ENCODE results near the gene SLC11A1. TPM values are rescaled to one million over a fixed set of nuclear protein-coding genes. Genes with fewer than 3 reads are reported as not detected.

Gene SLC11A1
- total and polyA plus RNA-seq, 3 donors from 2014 or later = 2.8 to 32.3 (median 12.7) TPM

GRCh38 chr2:218428846-218429558 lies 46.9 kb downstream of the SLC11A1 start:
- intact Hi-C loops (cut with DNase I; ENCODE audit: low total_unique reads) = no loop called here
- no peak overlapping the region for H3K4me3 ChIP-seq
- H3K9me3 ChIP-seq = no peaks in the 10 kb centered on the region
- TF ChIP-seq CTCF (IDR thresholded peaks at IDR 0.05) (no peak), POLR2A (IDR thresholded peaks at IDR 0.05) (no peak)
- no peaks in the 10 kb centered on the region for H3K27me3 ChIP-seq
- 94 to 96% methylated on average over 24 of the region's 24 CpGs for WGBS, 2 donors
- no peaks in the 10 kb centered on the region for H3K4me1 ChIP-seq
- H3K36me3 ChIP-seq (ENCODE audit: low read depth, missing control alignments) = no peaks in the 10 kb centered on the region
- DNase-seq = no peak
- H3K27ac ChIP-seq = no peak overlapping the region

- Histone ChIP-seq H3K9me3 (no peaks in the 10 kb centered on the region), H3K27ac (no peak overlapping the region), H3K36me3 (ENCODE audit: low read depth, missing control alignments) (no peaks in the 10 kb centered on the region), H3K4me1 (no peaks in the 10 kb centered on the region), H3K4me3 (no peak overlapping the region), H3K27me3 (no peaks in the 10 kb centered on the region)
- TF ChIP-seq POLR2A (IDR thresholded peaks at IDR 0.05) (no peak), CTCF (IDR thresholded peaks at IDR 0.05) (no peak)
- no peak for DNase-seq
- intact Hi-C loops (cut with DNase I; ENCODE audit: low total_unique reads) = no loop called here
- 80 to 82% methylated on average over 8 to 9 of the region's 9 CpGs for WGBS, 2 donors
Observed at GRCh38 chr2:218429911-218430692, 48.0 kb downstream of the SLC11A1 start.

- Histone ChIP-seq H3K4me1 (no peaks in the 10 kb centered on the region), H3K9me3 (no peaks in the 10 kb centered on the region), H3K4me3 (no peak overlapping the region), H3K36me3 (ENCODE audit: low read depth, missing control alignments) (no peaks in the 10 kb centered on the region), H3K27me3 (no peaks in the 10 kb centered on the region), H3K27ac (no peak overlapping the region)
- DNase-seq = no peak
- intact Hi-C loops (cut with DNase I; ENCODE audit: low total_unique reads) = no loop called here
- no peak for TF ChIP-seq CTCF (IDR thresholded peaks at IDR 0.05)
- TF ChIP-seq POLR2A (IDR thresholded peaks at IDR 0.05) = no peak
- 86 to 95% methylated on average over 7 to 11 of the region's 11 CpGs for WGBS, 2 donors
Observed at GRCh38 chr2:218430721-218431120, 48.6 kb downstream of the SLC11A1 start.

- TF ChIP-seq CTCF (IDR thresholded peaks at IDR 0.05) = no peak
- TF ChIP-seq POLR2A (IDR thresholded peaks at IDR 0.05) = no peak
- DNase-seq = no peak
- intact Hi-C loops (cut with DNase I; ENCODE audit: low total_unique reads) = no loop called here
- Histone ChIP-seq H3K36me3 (ENCODE audit: low read depth, missing control alignments) (no peaks in the 10 kb centered on the region), H3K27ac (no peak overlapping the region), H3K4me3 (no peak overlapping the region), H3K4me1 (peaks cover 3% of the 10 kb centered on the region), H3K27me3 (no peaks in the 10 kb centered on the region), H3K9me3 (no peaks in the 10 kb centered on the region)
- 96 to 98% methylated on average over 7 to 10 of the region's 10 CpGs for WGBS, 2 donors
Observed at GRCh38 chr2:218431878-218432277, 49.8 kb downstream of the SLC11A1 start.
